NOMO-1 treated with dmso at 0.1 percent for 144 hours (cell line): ENCODE results near the gene TPM4.
"Not testable (repeated sequence)": the region's sequence is repeated elsewhere in the genome, so short reads cannot be mapped to it uniquely, and the experiment has no call there.

Source experiments
- DNase-seq: peaks from one replicate; lab custom pipeline; 2025; ENCODE audit not compliant: unreplicated experiment; lab: John Stamatoyannopoulos, UW

TPM4 gene

DNA sequence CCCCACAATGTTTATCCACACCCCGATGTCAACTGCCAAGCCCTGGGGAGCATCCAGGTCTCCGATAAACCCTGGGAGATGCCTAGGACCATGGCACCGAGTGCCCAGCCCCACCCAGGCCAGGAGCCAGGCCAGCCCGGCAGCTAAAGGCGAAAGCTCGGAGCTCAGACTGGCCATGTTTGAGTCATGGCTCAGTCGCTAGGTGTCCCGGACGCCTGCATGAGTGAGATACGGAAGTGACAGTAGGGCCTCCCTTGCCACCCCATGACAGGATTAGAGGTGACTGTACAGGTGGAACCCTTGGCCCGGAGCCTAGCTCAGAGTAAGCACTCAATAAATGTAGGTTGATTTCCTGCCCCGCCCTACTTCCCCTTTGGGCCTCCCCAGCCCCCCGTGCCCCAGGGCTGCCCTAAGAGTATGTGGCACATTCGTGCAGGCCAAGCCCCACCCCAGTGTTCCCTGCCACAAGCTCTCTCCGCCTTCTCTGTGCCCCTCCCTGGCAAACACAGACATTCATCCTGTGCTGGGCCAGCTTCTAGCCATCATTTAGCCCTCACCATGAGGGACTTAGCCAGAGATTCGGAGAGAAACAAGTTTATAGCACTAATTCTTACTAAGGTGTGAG lies 5.8 kb upstream of the TPM4 start:
- peak; percentile 50 for DNase-seq

DNA sequence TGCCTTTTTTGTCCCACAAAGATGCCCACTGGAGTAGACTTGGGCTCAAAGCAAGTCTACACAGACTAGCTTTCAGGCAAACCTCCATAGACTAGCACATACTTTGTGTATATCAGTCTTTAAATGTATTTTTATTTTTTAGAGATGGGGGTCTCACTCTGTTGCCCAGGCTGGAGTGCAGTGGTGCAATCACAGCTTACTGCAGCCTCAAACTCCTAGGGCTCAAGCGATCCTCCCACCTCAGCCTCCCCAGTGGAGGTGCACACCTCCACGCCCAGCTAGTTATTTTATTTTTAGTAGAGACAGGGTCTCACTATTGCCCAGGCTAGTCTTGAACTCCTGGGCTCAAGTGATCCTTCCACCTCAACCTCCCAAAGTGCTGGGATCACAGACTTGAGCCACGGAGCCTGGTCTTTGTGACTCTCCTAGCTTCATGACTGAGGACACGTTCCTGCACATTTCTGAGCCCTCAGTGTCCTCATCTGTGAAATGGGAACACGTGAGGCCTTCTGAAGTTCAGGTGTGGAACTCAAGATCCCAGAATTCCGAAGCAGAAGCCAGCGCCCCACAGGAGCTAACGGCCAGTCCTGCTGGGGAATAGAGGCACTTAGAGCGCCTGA lies 5.1 kb upstream of the TPM4 start:
- DNase-seq = no peak

DNA sequence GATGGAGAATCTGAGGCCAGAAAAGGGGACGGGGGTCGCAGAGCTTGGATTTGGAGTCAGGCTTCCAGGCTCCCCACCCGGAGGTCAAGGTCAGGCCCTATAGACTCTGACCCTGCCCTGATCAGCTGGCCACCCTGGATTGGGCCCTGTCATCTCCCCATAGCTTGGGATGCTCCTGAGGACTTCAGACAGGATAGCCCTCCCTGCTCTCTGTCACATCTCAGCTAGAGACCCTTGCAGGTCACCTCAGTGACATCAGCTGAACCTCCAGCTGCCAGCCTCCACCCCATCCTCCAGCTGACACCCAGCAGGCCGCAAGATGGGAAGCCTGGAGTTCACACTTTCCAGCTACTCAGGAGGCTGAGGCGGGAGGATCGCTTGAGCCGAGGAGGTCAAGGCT lies 2.8 kb upstream of the TPM4 start:
- no peak for DNase-seq

DNA sequence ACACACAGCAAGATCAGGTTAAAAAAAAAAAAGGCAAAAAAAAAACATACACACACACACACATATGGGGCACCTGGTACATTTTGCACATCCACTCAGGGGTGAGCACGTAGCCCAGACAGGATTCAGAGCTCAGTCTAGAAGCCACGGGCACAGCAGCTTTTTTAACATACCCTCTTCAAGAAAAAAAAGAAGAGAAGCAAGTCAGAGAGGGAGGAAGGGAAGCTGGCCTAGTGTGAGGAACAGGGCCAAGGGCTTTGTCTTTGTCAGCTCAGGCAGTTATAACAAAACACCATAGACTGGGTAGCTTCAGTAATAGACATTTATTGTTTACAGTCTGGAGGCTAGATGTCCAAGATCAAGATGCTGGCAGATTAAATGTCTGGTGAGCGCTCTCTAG lies 2.3 kb upstream of the TPM4 start:
- DNase-seq = no peak

DNA sequence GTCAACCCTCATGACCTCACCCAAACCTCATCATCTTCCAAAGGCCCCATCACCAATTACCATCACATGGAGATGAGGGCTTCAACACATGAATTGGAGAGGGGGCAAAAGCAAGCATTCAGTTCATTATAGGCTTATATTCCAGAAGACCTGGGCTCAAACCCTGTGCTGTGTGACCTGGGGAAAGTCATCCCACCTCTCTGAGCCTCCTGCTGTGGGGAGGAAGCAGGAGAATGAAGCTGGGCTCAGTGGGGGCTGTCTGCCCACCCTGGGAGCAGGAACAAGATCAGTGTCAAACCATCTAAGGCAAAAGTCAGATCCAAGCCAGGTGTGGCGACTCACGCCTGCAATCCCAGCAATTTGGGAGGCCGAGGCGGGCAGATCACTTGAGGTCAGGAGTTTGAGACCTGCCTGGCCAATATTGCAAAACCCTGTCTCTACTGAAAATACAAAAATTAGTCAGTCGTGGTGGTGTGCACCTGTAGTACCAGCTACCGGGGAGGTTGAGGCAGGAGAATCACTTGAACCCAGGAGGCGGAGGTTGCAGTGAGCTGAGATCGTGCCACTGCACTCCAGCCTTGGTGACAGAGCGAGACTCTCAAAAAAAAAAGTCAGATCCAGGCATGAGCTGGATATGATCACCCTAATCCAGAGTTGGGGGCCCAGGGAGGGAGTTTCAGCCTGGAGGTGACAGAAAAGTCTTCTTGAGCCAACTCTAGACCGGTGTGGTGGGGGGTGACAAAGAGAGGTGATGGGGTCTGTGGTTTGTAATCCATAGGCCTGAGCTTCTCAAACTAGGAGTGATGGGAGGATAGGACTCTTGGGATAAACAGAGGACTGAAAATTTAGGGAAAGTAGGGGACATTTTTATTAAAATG lies 1.6 kb upstream of the TPM4 start:
- DNase-seq = no peak

DNA sequence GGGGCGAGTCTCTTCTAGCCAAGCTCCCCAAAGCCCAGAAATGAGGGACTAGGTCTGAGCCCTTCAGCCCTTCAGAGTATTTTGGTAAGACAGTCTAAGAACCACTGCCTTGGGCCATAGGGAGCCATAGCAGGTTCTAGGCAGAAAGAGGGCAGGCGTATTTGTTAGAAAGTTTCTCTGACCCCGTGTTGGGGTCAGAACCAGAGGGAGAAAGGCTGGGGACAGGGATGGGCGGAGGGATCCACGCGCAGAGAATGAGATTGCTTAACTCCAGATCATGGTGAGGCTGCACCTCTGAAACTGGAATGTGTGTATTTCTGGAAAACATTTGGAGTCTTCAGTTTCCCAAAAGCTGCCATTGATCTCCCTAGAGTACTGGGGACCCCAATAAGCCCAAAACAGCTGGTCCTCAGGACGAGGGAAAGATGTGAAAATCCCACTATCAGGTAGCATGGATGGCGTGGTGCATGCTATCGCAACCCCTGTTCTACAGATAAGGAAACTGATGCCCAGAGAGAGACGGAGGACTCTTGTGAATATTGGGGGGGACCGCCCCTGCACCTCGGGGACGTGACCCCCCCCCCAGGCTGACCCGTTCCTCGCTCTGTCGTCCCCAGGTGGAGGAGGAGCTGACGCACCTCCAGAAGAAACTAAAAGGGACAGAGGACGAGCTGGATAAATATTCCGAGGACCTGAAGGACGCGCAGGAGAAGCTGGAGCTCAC lies 703 bp upstream of the TPM4 start:
- DNase-seq = no peak

DNA sequence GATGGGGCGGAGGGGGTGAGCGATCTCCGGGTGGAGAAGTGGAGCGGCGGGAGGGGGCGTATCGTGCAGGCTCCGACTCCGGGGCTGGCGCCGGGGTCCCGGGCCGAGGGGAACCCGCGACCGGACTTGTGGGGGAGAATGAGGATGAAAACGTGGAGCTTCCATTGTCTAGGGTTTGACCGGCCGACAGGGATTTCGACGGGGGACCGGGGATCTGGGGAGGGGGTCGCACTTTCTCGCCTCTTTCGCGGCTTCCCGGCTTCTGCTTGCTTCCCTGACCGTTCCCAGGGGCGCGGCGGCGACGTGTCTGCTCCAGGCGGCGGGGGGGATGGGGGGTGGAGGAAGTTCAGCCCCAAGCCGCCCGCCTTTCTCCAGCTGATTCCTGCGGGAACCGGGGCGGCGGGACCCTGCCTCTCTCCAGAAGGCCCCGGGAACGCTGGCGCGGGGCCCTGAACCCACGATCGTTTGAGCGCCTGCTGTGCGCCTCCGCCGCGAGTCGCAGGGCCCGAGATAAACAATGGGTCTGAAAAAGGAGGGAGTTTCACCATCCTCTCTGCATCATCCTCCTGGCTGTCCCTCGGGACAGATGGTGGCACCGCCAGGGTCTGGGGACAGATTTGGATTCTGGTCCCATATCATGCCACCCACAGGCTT lies 790 bp downstream of the TPM4 start:
- no peak for DNase-seq

DNA sequence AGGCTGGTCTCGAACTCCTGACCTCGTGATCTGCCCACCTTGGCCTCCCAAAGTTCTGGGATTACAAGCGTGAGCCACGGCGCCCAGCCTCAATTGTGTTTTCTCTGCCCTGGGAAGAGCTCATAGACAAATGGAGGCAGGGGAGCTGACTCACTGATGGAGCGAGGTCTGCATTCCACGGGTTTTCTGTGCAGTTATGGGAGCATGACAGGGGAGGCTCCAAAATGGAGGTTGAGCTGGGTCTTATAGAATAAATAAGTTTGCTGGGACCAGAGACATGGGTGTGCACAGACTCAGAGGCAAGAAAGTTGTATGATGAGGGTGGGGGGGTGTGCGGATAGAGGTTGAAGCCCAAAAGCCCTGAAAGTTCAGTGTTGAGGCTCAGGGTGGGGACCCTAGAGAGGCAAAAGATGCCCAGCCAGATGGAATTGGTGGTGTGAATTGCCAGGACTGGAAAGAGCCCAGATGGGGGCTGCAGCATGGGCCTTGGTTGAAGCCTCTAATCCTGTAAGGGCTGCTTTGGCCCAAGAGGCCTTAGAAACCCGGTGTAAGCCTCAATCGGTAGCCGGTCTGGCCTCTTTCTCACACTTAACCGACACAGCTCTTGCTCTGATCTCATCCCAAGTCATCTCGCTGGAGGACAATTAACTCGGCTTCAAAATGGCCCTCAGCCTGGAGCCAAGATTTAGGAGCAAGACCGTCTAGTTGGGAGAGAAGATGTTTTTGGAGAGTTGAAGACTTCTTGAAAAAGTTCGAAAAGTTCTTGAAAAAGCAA lies 1.9 kb downstream of the TPM4 start:
- DNase-seq = no peak

DNA sequence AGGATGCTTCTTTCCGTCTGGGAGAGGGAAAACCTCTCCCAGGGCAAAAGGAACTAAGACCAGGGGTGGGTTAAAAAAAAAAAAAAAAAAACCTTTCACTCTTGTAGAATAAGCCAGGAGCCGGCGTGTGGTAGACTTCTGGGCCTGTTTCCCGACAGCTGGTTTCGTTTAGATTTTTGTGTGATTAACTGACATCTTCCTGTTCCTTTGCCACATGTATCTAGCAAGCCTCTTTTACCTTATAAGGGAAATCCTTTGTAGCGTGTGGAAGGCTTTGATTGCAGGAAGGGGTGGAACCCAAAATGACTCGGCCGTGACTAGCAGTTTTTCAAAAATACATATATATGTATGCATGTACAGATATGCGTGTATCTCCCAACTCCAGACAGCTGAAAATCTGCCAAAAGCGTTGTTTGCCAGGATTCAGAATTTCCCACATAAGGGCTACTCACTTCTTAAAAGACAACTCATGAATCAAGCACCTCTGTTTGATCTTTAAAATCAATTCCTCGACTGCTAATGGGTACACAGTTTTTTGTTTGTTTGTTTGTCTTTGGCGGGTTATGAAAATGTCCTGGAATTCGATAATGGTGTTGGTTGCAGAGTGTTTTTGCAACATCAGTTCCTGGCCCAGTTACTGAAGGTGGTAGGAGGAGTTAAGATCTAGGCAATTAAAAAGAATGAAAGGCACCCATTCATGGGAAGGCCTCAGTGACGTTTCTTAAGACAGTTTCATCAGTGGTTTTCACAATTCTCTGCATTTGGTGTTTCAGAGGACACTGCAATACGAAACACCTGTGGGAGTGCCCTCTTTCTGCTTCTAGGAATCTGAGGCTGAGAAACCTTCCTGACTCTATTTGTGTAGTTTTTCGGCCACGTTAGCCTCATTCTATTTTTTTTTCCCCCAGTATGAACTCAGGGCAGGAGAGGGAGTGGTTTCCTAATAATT lies 2.7 kb downstream of the TPM4 start:
- DNase-seq = peak; percentile 92

DNA sequence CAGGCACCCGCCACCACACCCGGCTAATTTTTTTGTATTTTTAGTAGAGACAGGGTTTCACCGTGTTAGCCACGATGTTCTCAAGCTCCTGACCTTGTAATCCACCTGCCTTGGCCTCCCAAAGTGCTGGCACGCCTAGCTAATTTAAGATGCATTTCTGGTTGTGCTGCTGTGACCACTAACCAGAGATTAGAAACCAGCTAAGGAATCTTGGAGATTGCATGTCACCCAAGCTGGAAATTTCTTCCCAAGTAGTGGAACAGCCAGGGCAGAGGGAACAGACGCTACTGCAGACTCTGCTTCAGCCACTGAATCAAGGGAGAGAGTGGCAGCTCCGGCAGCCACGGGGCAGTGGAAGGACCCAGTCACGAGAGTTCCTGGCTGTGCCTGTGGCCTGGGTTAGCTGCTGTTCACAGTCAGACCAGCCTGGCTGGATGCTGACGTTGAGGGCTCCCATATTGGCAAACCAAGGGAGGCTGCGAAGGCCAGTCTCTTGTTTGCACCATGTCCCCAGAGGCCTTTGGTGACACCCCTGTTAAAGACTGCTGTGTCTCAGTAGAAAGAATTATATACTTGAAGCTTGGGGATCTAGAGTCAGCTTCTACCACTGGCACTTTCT lies 7.9 kb downstream of the TPM4 start:
- DNase-seq = no peak

DNA sequence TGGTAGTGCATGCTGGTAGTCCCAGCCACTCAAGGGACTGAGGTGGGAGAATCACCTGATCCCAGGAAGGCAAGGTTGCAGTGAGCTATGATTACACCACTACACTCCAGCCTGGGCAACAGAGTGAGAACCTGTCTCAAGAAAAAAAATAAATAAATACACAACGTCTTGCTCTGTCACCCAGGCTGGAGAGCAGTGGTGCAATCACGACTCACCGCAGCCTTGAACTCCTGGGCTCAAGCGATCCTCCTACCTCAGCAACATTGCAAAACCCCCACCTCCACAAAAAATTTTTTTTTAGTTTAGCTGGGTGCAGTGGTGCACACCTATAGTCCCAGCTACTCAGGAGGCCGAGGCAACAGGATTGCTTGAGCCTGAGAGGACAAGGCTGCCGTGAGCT lies 8.8 kb downstream of the TPM4 start:
- DNase-seq = no peak

DNA sequence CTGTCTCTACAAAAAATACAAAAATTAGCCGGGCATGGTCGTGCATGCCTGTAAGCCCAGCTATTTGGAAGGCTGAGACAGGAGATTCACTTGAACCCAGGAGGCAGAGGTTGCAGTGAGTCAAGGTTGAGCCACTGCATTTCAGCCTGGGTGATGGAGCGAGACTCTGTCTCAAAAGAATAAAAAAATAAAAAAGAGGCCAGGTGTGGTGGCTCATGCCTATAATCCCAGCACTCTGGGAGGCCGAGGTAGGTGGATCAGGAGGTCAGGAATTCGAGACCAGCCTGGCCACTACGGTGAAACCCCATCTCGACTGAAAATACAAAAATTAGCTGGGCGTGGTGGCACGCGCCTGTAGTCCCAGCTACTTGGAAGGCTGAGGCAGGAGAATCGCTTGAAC lies 11.1 kb downstream of the TPM4 start:
- not testable (repeated sequence) for DNase-seq

DNA sequence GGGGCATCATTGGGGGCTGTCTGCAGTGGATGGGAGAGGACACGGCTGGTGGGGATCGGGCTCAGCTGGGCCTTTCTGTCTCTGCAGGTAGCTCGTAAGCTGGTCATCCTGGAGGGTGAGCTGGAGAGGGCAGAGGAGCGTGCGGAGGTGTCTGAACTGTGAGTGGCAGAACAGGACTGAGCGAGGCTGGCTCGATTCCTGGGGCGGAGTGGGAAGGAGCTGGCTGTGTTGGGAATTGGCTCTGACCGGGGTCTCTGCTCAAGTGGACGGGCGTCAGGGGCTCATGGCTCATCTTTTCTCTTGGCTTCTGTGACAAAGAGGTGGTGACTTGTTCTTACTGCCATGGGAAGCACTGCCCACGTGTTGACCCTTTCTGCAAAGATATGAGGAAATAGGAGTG lies 11.6 kb downstream of the TPM4 start:
- no peak for DNase-seq

DNA sequence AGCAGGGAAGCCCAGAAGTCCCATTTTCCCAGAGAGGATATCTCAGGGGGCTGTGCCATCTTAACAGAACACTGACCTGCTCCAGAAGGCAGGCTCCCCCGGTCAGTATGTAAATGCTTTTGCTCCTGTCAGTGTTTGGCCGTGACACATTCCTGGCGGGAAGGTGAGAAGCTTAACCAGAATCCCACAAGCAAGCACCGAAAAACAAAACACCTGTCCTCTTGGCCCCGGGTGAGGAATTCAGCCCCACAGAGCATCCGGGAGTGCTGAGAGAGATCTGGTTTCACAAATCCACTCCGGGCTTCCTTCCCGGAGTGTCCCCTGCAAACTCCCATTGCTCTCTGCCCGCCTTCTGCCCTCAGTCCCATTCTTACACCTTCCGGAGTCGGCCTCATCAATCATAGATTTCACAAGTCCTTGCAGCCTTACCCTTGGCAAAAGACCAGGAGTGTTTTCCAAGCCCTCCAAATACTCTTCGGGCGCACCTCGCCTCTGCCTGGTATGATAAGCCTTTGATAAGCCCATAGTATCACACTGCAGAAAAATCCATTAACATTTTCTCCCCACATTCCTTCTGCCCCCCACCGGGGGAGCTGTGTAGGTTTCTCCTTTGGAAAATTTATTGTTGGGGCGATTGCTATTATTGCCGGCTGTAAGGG lies 12.2 kb downstream of the TPM4 start:
- no peak for DNase-seq

DNA sequence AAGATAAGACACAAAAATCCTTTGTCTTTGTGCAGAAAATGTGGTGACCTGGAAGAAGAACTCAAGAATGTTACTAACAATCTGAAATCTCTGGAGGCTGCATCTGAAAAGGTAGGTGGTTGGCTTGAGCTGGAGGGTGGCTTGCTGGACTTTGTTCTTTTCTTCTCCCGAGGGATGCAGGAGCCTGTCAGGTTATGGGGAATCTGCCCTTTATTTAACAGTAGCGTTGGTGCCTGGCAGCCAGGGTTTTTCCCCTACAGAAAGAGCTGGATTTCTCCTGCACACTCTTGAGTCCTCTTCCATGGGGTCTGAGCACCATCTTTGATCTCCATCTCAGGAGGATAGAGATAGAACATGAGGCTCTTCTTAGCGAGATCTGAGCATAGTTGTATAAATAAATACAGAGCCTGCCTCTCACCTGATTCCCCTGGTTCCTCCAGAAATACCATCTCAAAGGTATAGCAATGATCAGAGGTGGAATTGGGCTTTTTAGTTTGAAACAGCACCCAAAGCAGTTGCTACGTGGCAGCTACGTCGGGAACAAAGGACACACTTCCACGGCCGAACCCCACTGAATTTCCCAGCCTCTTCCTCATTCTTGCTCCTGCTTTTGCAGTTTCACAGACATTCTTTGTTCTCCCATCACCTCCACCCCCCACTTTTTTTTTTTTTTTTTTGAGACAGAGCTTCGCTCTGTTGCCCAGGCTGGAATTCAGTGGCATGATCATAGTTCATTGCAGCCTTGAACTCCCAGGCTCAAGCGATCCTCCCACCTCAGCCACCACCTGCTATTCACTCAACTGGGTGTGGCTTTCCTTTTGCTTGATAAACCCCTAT lies 12.9 kb downstream of the TPM4 start:
- no peak for DNase-seq

DNA sequence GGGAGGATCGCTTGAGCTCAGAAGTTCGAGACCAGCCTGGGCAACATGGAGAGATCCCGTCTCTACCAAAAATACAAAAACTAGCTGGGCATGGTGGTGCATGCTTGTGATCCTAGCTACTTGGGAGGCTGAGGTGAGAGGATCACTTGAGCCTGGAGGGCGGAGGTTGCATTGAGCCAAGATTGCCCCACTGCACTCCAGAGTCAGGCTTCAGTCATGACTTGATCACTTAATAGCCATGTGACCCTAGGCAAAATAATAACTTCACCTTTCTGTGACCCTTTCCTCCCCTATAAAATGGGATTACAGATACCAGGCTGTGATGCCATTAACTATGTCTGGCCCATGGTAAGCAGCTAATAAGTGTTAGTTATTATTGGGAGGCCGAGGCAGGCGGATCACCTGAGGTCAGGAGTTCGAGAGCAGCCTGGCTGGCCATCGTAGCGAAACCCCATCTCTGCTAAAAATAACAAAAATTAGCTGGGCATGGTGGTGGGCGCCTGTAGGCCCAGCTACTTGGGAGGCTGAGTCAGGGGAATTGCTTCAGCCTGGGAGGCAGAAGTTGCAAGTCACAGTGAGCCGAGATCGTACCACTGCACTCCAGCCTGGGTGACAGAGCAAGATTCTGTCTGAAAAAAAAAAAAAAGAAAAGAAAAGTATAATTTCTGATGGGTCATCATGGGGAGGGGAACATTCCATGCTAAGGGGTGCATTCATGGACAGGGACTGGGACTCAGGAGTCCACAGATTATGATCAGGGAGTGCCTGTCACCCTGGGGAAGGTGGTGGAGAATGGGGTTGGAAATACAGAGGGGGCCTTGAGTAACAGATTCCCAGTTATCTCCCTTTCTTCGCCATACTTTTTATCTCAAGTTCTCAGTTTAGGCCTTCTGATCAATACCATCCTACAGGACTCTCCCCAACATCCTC lies 15.5 kb downstream of the TPM4 start:
- no peak for DNase-seq
